22Rv1 (cell line): ENCODE measurements around the gene IL34.

Experiments used
- H3K27ac ChIP-seq: fragments of 450-650 bp; 2 replicates; pipeline ENCODE4 v1.5.1; 2017
- CTCF ChIP-seq: fragments of 450-650 bp; IDR thresholded peaks from 2 replicates; pipeline ENCODE4 v1.5.1; 2017; ENCODE audit warnings: mild to moderate bottlenecking
- ZFX ChIP-seq: fragments of 450-650 bp; IDR thresholded peaks from 2 replicates; pipeline ENCODE4 v1.6.1; 2017; ENCODE audit warnings: antibody characterized with exemption, borderline replicate concordance

The IL34 gene

GRCh38 chr16:70646260-70647241 is at the start of gene IL34:
IL34 (plus strand) TSS chr16:70646559; CDS start chr16:70646948, 389 bp downstream.
- no peak within 1 kb of the TSS for H3K27ac ChIP-seq
- TF ChIP-seq CTCF: no peak
- TF ChIP-seq ZFX: no peak

GRCh38 chr16:70597135-70597835 is 49.1 kb upstream of the IL34 start:
- no peak for TF ChIP-seq ZFX
- TF ChIP-seq CTCF: no peak
- no peak overlapping the region for H3K27ac ChIP-seq

- TF ChIP-seq CTCF (no peak), ZFX (no peak)
- H3K27ac ChIP-seq: no peak overlapping the region
Measured at GRCh38 chr16:70598937-70599503, 47.3 kb upstream of the IL34 start.

GRCh38 chr16:70600730-70601129 is 45.6 kb upstream of the IL34 start:
- no peak overlapping the region for H3K27ac ChIP-seq
- TF ChIP-seq ZFX: no peak
- TF ChIP-seq CTCF: no peak

- H3K27ac ChIP-seq: no peak overlapping the region
- TF ChIP-seq ZFX (no peak), CTCF (no peak)
Measured at GRCh38 chr16:70601576-70602575, 44.5 kb upstream of the IL34 start.

GRCh38 chr16:70602831-70603230 is 43.5 kb upstream of the IL34 start:
- no peak overlapping the region for H3K27ac ChIP-seq
- no peak for TF ChIP-seq CTCF
- TF ChIP-seq ZFX: no peak
